ENCODE data around the gene DOCK3.

- TF ChIP-seq CTCF (IDR thresholded peaks at IDR 0.05; ENCODE audit: insufficient read depth, low read length), result no peak
- no peak for TF ChIP-seq POLR2AphosphoS5 (IDR thresholded peaks at IDR 0.05; ENCODE audit: low read depth)
- TF ChIP-seq REST (IDR thresholded peaks at IDR 0.05; ENCODE audit: insufficient replicate concordance, low read depth), result no peak
- TF ChIP-seq GABPA (IDR thresholded peaks at IDR 0.05; ENCODE audit: low read depth), result no peak
These were observed 725.4 kb downstream of the DOCK3 start for GRCh38 chr3:51400166-51400565.

Measured in HL-60 (cell line).